CD14-positive monocyte (primary cell): ENCODE results near the gene CDC42EP4. TPM values are rescaled to one million over a fixed set of nuclear protein-coding genes. Genes with fewer than 3 reads are reported as not detected.

ENCODE experiments used
- DNase-seq, 3 donors: peaks; one replicate each; pipeline ENCODE4 v3.0.0-alpha.2; 2011 to 2022
- H2AFZ ChIP-seq: 2 replicates; pipeline ENCODE4 v1.6.0; 2012; ENCODE audit warnings: mild to moderate bottlenecking, low read depth, low read length, inconsistent platforms; ENCODE audit not compliant: insufficient read depth, poor library complexity, severe bottlenecking
- H3K27ac ChIP-seq, 2 donors: 1 replicate in 1 of 2; 2 replicates in 1 of 2; pipeline ENCODE4 v1.5.1; 2012 to 2013; ENCODE audit warnings: low read length in 2 of 2, control low read depth in 1 of 2, inconsistent platforms in 1 of 2, low read depth in 1 of 2, mild to moderate bottlenecking in 1 of 2
- H3K27me3 ChIP-seq, 2 donors: one replicate each; pipeline versions ENCODE4 v1.6.0 to v1.6.1; 2011 to 2013; ENCODE audit warnings: low read length in 2 of 2; ENCODE audit not compliant: control insufficient read depth in 2 of 2, insufficient read depth in 2 of 2
- H3K36me3 ChIP-seq, 2 donors: replicated peaks in 1 of 2; 1 replicate in 1 of 2; 2 replicates in 1 of 2; pipeline versions ENCODE4 v1.5.1 to v1.6.1; 2012 to 2013; ENCODE audit warnings: low read length in 2 of 2, control low read depth in 1 of 2, inconsistent platforms in 1 of 2, mild to moderate bottlenecking in 1 of 2; ENCODE audit not compliant: insufficient read depth in 2 of 2, control insufficient read depth in 1 of 2
- H3K4me1 ChIP-seq, 2 donors: 1 replicate in 1 of 2; 2 replicates in 1 of 2; pipeline versions ENCODE4 v1.5.1 to v1.6.1; 2012 to 2013; ENCODE audit warnings: low read length in 2 of 2, control low read depth in 1 of 2, inconsistent platforms in 1 of 2, mild to moderate bottlenecking in 1 of 2, moderate library complexity in 1 of 2; ENCODE audit not compliant: insufficient read depth in 2 of 2, control insufficient read depth in 1 of 2
- H3K4me2 ChIP-seq: replicated peaks from 2 replicates; pipeline ENCODE3; 2012; ENCODE audit warnings: low read length, moderate library complexity, mild to moderate bottlenecking; ENCODE audit not compliant: poor library complexity, severe bottlenecking; ENCODE audit errors: extremely low read depth
- H3K4me3 ChIP-seq, 3 experiments: fragments of 200-600 bp in 1 of 3; sonication (generic) in 1 of 3; replicated peaks in 1 of 3; 1 replicate in 2 of 3; 2 replicates in 1 of 3; pipeline ENCODE4 v1.5.1; 2011 to 2013; ENCODE audit warnings: low read length in 3 of 3, mild to moderate bottlenecking in 3 of 3, control low read depth in 2 of 3, low read depth in 2 of 3, inconsistent platforms in 1 of 3, moderate library complexity in 1 of 3
- H3K79me2 ChIP-seq: 2 replicates; pipeline ENCODE4 v1.6.0; 2012; ENCODE audit warnings: mild to moderate bottlenecking, control low read depth, inconsistent platforms, low read length, moderate library complexity; ENCODE audit not compliant: insufficient read depth
- H3K9ac ChIP-seq: 2 replicates; pipeline ENCODE4 v1.6.0; 2017; ENCODE audit warnings: low read length, mild to moderate bottlenecking; ENCODE audit not compliant: insufficient read depth, poor library complexity, severe bottlenecking
- H3K9me3 ChIP-seq, 2 donors: replicated peaks in 1 of 2; 1 replicate in 1 of 2; 2 replicates in 1 of 2; pipeline versions ENCODE4 v1.5.1 to v1.6.1; 2012 to 2013; ENCODE audit warnings: low read length in 2 of 2, control low read depth in 1 of 2; ENCODE audit not compliant: control insufficient read depth in 1 of 2, insufficient read depth in 1 of 2
- H4K20me1 ChIP-seq: 2 replicates; pipeline ENCODE4 v1.6.0; 2012; ENCODE audit warnings: mild to moderate bottlenecking, low read length, control low read depth, moderate library complexity; ENCODE audit not compliant: insufficient read depth
- H3K27ac Mint-ChIP-seq, 7 donors: one replicate each; pipeline ENCODE4 v1.8.0; 2020; ENCODE audit warnings: mild to moderate bottlenecking in 7 of 7, mixed read lengths in 7 of 7, moderate library complexity in 6 of 7, inconsistent platforms in 2 of 7
- H3K27me3 Mint-ChIP-seq, 3 donors: one replicate each; pipeline ENCODE4 v1.8.0; 2021 to 2022; ENCODE audit warnings: low read depth in 3 of 3, mild to moderate bottlenecking in 3 of 3, mixed read lengths in 3 of 3, moderate library complexity in 3 of 3, inconsistent platforms in 1 of 3
- H3K36me3 Mint-ChIP-seq, 2 donors: one replicate each; pipeline ENCODE4 v1.8.0; 2020; ENCODE audit warnings: mixed read lengths in 2 of 2, inconsistent platforms in 1 of 2, mild to moderate bottlenecking in 1 of 2
- H3K4me1 Mint-ChIP-seq: one replicate; pipeline ENCODE4 v1.8.0; 2020; ENCODE audit warnings: mild to moderate bottlenecking, mixed read lengths
- H3K4me3 Mint-ChIP-seq, 2 donors: one replicate each; pipeline ENCODE4 v1.8.0; 2020; ENCODE audit warnings: mild to moderate bottlenecking in 2 of 2, mixed read lengths in 2 of 2, moderate library complexity in 1 of 2
- H3K9me3 Mint-ChIP-seq, 7 donors: one replicate each; pipeline ENCODE4 v1.8.0; 2020 to 2022; ENCODE audit warnings: mixed read lengths in 7 of 7, mild to moderate bottlenecking in 6 of 7, moderate library complexity in 6 of 7, inconsistent platforms in 2 of 7
- WGBS: methylation state at CpG from one replicate; pipeline ENCODE4 v1.1.5; 2013; ENCODE audit warnings: missing lambda C conversion rate; ENCODE audit not compliant: insufficient coverage; 5-methylcytosine and 5-hydroxymethylcytosine counted together
- intact Hi-C, 2 donors: fragments of 100-400 bp; cut with micrococcal nuclease; formaldehyde crosslinking; loops; one replicate each; pipeline versions ENCODE4 v1.15.0 to v1.15.1; 2023
- polyA plus RNA-seq, 3 donors: library from polyadenylated mRNA; depleted of rRNA in 1 of 3; unstranded in 2 of 3; stranded (reverse) in 1 of 3; fragments of 300-500 nt in 2 of 3; fragments of >200 nt in 1 of 3; fragmentation: Illumina TruSeq in 2 of 3; gene quantifications; 1 replicate in 2 of 3; 2 replicates in 1 of 3; pipeline ENCODE4 v1.2.3, GENCODE V29; 2012 to 2021
- TF ChIP-seq, protein P1 (sequence below): fragments of 200-600 bp; IDR thresholded peaks from one replicate; pipeline ENCODE4 v1.8.0; 2022; ENCODE audit warnings: antibody characterized with exemption, mild to moderate bottlenecking

Gene CDC42EP4
- polyA plus RNA-seq, 3 donors, result 6.4 to 12.7 (median 6.6) TPM

DNA sequence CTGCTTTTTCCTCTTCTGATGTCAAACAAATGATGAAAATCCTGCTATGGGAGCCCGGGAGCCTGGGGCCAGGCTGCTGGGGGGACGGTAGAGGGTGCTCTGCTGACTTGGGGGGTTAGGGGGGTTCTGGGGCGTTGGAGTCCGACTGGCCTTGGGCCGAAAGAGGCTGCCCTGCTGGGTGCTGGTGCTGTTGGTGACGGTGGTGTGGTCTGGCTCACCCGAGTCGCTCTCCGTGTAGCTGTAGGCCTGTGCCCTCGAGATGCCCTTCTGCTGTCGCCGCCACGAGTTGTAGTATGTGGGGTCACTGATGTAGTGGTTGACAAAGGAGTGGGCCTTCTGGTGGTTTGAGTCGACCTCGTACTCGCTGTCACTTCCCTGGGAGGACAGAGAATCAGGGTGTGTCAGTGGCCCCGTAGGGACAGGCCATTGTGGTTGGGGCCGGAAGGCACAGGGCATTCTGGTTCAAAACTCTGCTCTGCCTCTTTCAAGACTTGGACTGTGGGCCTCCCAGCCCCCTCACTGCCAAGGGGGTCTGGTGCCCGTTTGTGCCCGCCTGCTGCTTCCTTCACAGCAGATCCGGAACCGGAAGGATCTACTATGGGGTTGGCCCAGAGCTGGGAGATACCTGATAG is 26.9 kb upstream of the CDC42EP4 start:
- H3K9me3 ChIP-seq, result no peaks in the 10 kb centered on the region
- H3K27ac ChIP-seq, result no peak overlapping the region
- Mint-ChIP-seq H3K36me3 (no peaks in the 10 kb centered on the region), H3K27ac (peak overlapping the region; percentile 5 to 72 (median 40)), H3K4me3 (no peak overlapping the region), H3K9me3 (no peaks in the 10 kb centered on the region), H3K4me1 (peaks cover 24% of the 10 kb centered on the region), H3K27me3 (peaks cover 0 to 4% (median 3%) of the 10 kb centered on the region in 3 donors)
- no peak overlapping the region for H3K4me3 ChIP-seq
- no peaks in the 10 kb centered on the region for H4K20me1 ChIP-seq
- intact Hi-C loops, result no loop called here
- H3K79me2 ChIP-seq, result no peaks in the 10 kb centered on the region
- 96% methylated on average over 17 of the region's 22 CpGs for WGBS
- no peak overlapping the region for H3K9ac ChIP-seq
- peaks cover 13 to 20% of the 10 kb centered on the region in 2 donors for H3K4me1 ChIP-seq
- no peaks in the 10 kb centered on the region for H3K36me3 ChIP-seq
- H2AFZ ChIP-seq, result no peak overlapping the region
- H3K4me2 ChIP-seq, result no peak overlapping the region
- DNase-seq, result no peak
- TF ChIP-seq, protein P1, sequence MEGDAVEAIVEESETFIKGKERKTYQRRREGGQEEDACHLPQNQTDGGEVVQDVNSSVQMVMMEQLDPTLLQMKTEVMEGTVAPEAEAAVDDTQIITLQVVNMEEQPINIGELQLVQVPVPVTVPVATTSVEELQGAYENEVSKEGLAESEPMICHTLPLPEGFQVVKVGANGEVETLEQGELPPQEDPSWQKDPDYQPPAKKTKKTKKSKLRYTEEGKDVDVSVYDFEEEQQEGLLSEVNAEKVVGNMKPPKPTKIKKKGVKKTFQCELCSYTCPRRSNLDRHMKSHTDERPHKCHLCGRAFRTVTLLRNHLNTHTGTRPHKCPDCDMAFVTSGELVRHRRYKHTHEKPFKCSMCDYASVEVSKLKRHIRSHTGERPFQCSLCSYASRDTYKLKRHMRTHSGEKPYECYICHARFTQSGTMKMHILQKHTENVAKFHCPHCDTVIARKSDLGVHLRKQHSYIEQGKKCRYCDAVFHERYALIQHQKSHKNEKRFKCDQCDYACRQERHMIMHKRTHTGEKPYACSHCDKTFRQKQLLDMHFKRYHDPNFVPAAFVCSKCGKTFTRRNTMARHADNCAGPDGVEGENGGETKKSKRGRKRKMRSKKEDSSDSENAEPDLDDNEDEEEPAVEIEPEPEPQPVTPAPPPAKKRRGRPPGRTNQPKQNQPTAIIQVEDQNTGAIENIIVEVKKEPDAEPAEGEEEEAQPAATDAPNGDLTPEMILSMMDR, result no peak
- no peaks in the 10 kb centered on the region for H3K27me3 ChIP-seq

DNA sequence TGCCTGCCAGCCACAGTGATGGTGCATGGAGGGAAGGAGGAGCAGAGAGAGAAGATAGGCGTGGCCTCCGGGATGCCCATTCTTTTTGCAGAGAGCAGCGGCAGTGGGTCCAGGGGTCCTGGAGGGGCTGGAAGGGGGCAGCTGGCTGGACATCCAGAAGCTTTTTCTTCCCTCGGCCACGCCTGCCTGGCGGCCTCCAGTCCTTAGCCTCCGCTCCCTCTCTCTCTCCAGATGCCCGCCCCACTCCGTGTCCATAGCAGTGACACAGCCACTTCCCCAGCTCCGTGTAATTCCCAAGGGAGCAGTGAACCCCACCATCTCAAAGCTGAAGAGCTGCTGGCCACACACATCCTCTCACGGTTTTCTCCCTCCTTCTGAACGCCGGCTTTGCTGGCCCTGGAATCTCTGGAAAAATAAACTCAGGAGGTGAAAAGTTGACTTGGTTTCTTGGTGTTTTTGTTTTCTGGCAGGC is 26.3 kb upstream of the CDC42EP4 start:
- Histone ChIP-seq H3K27ac (no peak overlapping the region), H3K4me3 (no peak overlapping the region), H2AFZ (no peak overlapping the region), H3K9ac (no peak overlapping the region), H4K20me1 (no peaks in the 10 kb centered on the region), H3K4me1 (peaks cover 17 to 26% of the 10 kb centered on the region in 2 donors), H3K4me2 (no peak overlapping the region), H3K36me3 (no peaks in the 10 kb centered on the region), H3K79me2 (no peaks in the 10 kb centered on the region), H3K9me3 (no peaks in the 10 kb centered on the region), H3K27me3 (no peaks in the 10 kb centered on the region)
- intact Hi-C loops, result no loop called here
- Mint-ChIP-seq H3K27ac (peak overlapping the region in 1 of 7 donors; percentile 24), H3K9me3 (peaks cover 0 to 3% (median 0%) of the 10 kb centered on the region in 7 donors), H3K4me3 (no peak overlapping the region), H3K36me3 (no peaks in the 10 kb centered on the region), H3K4me1 (peaks cover 28% of the 10 kb centered on the region), H3K27me3 (peaks cover 0 to 4% (median 3%) of the 10 kb centered on the region in 3 donors)
- TF ChIP-seq, protein P1, result no peak
- DNase-seq, result no peak
- 88% methylated on average over 10 of the region's 13 CpGs for WGBS
